ENCODE data around the gene ARPC5.

GRCh38 chr1:183636783-183637182 lies 1.2 kb upstream of the ARPC5 start:
- no peak for TF ChIP-seq EZH2phosphoT487 (IDR thresholded peaks at IDR 0.05; ENCODE audit: borderline replicate concordance, low read length)
- TF ChIP-seq, protein P1, sequence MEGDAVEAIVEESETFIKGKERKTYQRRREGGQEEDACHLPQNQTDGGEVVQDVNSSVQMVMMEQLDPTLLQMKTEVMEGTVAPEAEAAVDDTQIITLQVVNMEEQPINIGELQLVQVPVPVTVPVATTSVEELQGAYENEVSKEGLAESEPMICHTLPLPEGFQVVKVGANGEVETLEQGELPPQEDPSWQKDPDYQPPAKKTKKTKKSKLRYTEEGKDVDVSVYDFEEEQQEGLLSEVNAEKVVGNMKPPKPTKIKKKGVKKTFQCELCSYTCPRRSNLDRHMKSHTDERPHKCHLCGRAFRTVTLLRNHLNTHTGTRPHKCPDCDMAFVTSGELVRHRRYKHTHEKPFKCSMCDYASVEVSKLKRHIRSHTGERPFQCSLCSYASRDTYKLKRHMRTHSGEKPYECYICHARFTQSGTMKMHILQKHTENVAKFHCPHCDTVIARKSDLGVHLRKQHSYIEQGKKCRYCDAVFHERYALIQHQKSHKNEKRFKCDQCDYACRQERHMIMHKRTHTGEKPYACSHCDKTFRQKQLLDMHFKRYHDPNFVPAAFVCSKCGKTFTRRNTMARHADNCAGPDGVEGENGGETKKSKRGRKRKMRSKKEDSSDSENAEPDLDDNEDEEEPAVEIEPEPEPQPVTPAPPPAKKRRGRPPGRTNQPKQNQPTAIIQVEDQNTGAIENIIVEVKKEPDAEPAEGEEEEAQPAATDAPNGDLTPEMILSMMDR (IDR thresholded peaks at IDR 0.05; ENCODE audit: low read depth, low read length, poor library complexity, severe bottlenecking): no peak

All from DOHH2 (cell line).